ENCODE data around the gene CNPY2. TPM values are rescaled to one million over a fixed set of nuclear protein-coding genes. Genes with fewer than 3 reads are reported as not detected.

The CNPY2 gene
- total and polyA plus RNA-seq, 2 of the 13 experiments (the other 11 are each of a cell fraction or from before 2014, with no cell fraction given): 285 to 356 TPM

- TF ChIP-seq PAF1 (CRISPR knock-in tag; IDR thresholded peaks at IDR 0.05) (no peak), MTA3 (CRISPR knock-in tag; IDR thresholded peaks at IDR 0.05) (no peak), ZNF180 (CRISPR knock-in tag; IDR thresholded peaks at IDR 0.05; ENCODE audit: borderline replicate concordance, low read depth) (no peak), TAF1 (CRISPR knock-in tag; IDR thresholded peaks at IDR 0.05) (peak; percentile 50; the same call in 1 of the 2 replicates), CBX1 (IDR thresholded peaks at IDR 0.05; ENCODE audit: low read depth) (no peak), ZNF382 (CRISPR knock-in tag; IDR thresholded peaks at IDR 0.05; ENCODE audit: borderline replicate concordance) (no peak), ADNP (CRISPR knock-in tag; IDR thresholded peaks at IDR 0.05) (no peak), ZNF614 (CRISPR knock-in tag; IDR thresholded peaks at IDR 0.05; ENCODE audit: borderline replicate concordance) (0 out of 2 replicates have a peak, but pooled peaks have one; percentile 44), ELF4 (CRISPR knock-in tag; IDR thresholded peaks at IDR 0.05; ENCODE audit: borderline replicate concordance) (peak; percentile 91), POLR2A (IDR thresholded peaks at IDR 0.05; ENCODE audit: insufficient read depth in 1 of 2, low read depth in 2 of 2, low read length in 2 of 2) (peak; percentile 72 to 74), ZNF292 (CRISPR knock-in tag; IDR thresholded peaks at IDR 0.05; ENCODE audit: borderline replicate concordance, low read depth) (no peak), ZNF143 (CRISPR knock-in tag; IDR thresholded peaks at IDR 0.05) (peak; percentile 85), ZNF788 (CRISPR knock-in tag; IDR thresholded peaks at IDR 0.05; ENCODE audit: borderline replicate concordance) (peak; percentile 48; the same call in 1 of the 2 replicates), FOXK1 (CRISPR knock-in tag; IDR thresholded peaks at IDR 0.05; ENCODE audit: borderline replicate concordance, low read depth) (peak; percentile 23; the same call in 1 of the 2 replicates), PRDM10 (CRISPR knock-in tag; IDR thresholded peaks at IDR 0.05; ENCODE audit: low read depth) (peak; percentile 96), KMT2A (CRISPR knock-in tag; IDR thresholded peaks at IDR 0.05) (no peak; the same call in 1 of the 2 replicates), TBP (CRISPR knock-in tag; IDR thresholded peaks at IDR 0.05) (no peak), SP2 (CRISPR knock-in tag; IDR thresholded peaks at IDR 0.05) (peak; percentile 86), ZNF230 (CRISPR knock-in tag; IDR thresholded peaks at IDR 0.05) (no peak), ZMAT3 (CRISPR knock-in tag; conservative IDR thresholded peaks at IDR 0.05) (no peak), SMAD1 (CRISPR knock-in tag; IDR thresholded peaks at IDR 0.05; ENCODE audit: borderline replicate concordance, low read depth) (no peak), RFX5 (IDR thresholded peaks at IDR 0.05; ENCODE audit: low read depth, low read length) (peak; percentile 66; the same call in 1 of the 2 replicates), ARHGAP35 (CRISPR knock-in tag; IDR thresholded peaks at IDR 0.05; ENCODE audit: borderline replicate concordance) (no peak), EZH2 (conservative IDR thresholded peaks at IDR 0.05; ENCODE audit: low read depth, low read length) (no peak), CCAR2 (optimal IDR thresholded peaks at IDR 0.05; ENCODE audit: low read depth, low read length) (no peak)
- TF ChIP-seq, protein P1, sequence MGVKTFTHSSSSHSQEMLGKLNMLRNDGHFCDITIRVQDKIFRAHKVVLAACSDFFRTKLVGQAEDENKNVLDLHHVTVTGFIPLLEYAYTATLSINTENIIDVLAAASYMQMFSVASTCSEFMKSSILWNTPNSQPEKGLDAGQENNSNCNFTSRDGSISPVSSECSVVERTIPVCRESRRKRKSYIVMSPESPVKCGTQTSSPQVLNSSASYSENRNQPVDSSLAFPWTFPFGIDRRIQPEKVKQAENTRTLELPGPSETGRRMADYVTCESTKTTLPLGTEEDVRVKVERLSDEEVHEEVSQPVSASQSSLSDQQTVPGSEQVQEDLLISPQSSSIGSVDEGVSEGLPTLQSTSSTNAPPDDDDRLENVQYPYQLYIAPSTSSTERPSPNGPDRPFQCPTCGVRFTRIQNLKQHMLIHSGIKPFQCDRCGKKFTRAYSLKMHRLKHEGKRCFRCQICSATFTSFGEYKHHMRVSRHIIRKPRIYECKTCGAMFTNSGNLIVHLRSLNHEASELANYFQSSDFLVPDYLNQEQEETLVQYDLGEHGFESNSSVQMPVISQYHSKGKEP (CRISPR knock-in tag; IDR thresholded peaks at IDR 0.05): no peak
Observed at GRCh38 chr12:56333679-56334489, 18.1 kb upstream of the CNPY2 start, which contains the start of gene PAN2 (continued).

All from HepG2 (cell line).